SJCRH30 (cell line): ENCODE results near the gene SLC8A1. TPM values are rescaled to one million over a fixed set of nuclear protein-coding genes. Genes with fewer than 3 reads are reported as not detected.

Experiments
- DNase-seq, 2 experiments: peaks; one replicate each; pipeline ENCODE4 v3.0.0-alpha.2; 2015 to 2020
- H3K27ac ChIP-seq: fragments of 250-450 bp; sonication (Bioruptor Pico); 2 replicates; pipeline ENCODE4 v1.5.1; 2020; ENCODE audit warnings: mild to moderate bottlenecking, moderate library complexity
- H3K27me3 ChIP-seq: fragments of 250-450 bp; sonication (Bioruptor Pico); 2 replicates; pipeline ENCODE4 v1.5.1; 2020; ENCODE audit warnings: mild to moderate bottlenecking, moderate library complexity
- H3K36me3 ChIP-seq: fragments of 250-450 bp; sonication (Bioruptor Pico); 2 replicates; pipeline ENCODE4 v1.5.1; 2020; ENCODE audit warnings: mild to moderate bottlenecking, moderate library complexity
- H3K4me1 ChIP-seq: fragments of 250-450 bp; sonication (Bioruptor Pico); 2 replicates; pipeline ENCODE4 v1.5.1; 2020; ENCODE audit warnings: mild to moderate bottlenecking, moderate library complexity
- H3K4me3 ChIP-seq: fragments of 250-450 bp; sonication (Bioruptor Pico); 2 replicates; pipeline ENCODE4 v1.5.1; 2020; ENCODE audit warnings: mild to moderate bottlenecking, moderate library complexity
- H3K9me3 ChIP-seq: fragments of 250-450 bp; sonication (Bioruptor Pico); replicated peaks from 2 replicates; pipeline ENCODE4 v1.5.1; 2020; ENCODE audit warnings: mild to moderate bottlenecking, moderate library complexity
- total RNA-seq: library from RNA; depleted of rRNA; stranded (reverse); fragments of >200 nt; shearing (Covaris generic); gene quantifications from 2 replicates; pipeline ENCODE4 v1.2.3, GENCODE V29; 2014

Gene SLC8A1
- total RNA-seq, 1 experiment from 2014 or later = 27.1 TPM

DNA sequence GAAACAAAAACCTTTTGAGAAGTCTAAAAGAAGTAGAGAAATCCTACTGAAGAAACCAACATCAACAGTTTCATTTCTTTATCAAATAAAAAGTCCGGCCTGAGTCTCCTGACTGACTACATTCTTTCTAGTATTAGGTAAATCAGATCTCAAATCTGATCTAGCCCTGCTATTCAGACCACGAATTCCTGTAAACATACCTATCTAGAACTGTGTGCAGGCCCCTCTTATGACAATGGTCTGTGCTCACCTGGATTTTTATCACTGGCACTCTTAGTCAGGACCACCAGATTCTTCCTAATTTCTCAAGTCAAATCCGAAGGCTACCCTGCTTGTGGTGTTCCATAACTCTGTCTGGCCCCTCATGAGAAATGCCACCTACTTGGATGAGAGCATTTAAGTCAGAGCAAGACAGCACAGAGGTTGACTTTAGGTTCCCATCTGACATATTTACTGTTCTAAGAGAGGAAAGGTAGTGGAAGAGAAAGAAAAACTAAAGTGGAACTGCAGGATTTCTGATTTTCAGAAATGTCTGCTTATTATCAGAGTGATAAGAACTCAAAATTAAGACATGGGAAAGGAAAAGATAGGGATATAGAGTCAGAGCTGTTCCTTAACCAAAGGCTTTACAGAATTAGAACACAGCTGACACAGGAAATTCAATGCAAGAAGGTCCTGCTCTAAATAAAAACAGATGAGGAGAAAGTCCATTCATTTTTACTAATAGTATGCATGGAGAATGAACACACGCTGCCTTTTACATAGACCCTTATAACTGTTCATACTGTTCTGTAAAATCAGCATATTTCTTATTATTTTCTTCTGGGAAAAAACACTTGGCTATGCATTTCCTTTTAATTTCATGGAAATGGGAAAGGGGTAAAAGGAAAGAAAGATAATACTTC, 56.5 kb downstream of the SLC8A1 start:
- no peaks in the 10 kb centered on the region for H3K27me3 ChIP-seq
- DNase-seq = no peak
- no peak overlapping the region for H3K4me3 ChIP-seq
- no peak overlapping the region for H3K27ac ChIP-seq
- no peaks in the 10 kb centered on the region for H3K9me3 ChIP-seq
- H3K36me3 ChIP-seq = no peaks in the 10 kb centered on the region
- H3K4me1 ChIP-seq = no peaks in the 10 kb centered on the region

GRCh38 chr2:40394597-40394996, 57.3 kb downstream of the SLC8A1 start:
- H3K4me3 ChIP-seq = no peak overlapping the region
- no peaks in the 10 kb centered on the region for H3K9me3 ChIP-seq
- H3K27me3 ChIP-seq = no peaks in the 10 kb centered on the region
- H3K36me3 ChIP-seq = no peaks in the 10 kb centered on the region
- DNase-seq = no peak
- H3K27ac ChIP-seq = no peak overlapping the region
- no peaks in the 10 kb centered on the region for H3K4me1 ChIP-seq

DNA sequence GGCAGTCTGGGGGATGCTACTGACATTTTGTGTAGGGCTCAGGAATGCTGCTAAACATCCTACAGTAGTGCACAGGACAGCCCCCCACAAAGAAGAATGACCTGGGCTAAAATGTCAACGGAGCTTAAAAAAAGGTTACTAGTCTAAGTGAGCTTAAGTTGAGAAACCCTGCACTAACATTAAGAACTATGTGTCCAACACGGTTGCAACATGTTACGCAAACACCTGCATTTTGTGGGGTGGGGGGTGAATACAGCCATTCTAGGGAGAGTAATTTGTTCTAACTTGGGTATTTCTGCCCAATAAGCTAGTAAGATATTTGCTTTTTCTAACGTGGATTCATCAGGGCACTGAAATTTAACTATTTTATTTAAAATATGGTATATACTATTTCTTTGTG, 57.9 kb downstream of the SLC8A1 start:
- Histone ChIP-seq H3K36me3 (no peaks in the 10 kb centered on the region), H3K27ac (no peak overlapping the region), H3K27me3 (no peaks in the 10 kb centered on the region), H3K4me3 (no peak overlapping the region), H3K4me1 (no peaks in the 10 kb centered on the region), H3K9me3 (no peaks in the 10 kb centered on the region)
- no peak for DNase-seq

DNA sequence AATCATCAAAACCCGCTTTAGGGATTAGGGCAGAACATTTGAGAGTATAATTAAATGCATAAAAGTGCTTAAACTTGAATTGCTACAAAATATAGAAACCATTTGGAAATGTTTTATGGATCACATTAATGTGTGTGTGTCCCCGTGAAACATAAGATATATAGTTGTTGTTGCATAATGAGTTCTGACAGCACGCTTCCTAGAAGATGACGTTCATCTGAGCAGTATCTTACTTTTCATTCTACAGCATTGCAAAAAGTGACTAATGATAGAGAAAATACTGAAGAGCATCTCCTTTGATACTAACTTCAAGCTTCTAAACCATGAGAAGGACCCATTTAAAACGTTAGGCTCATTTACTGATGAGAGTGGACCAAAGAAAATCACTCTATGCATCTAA, 63.7 kb downstream of the SLC8A1 start:
- Histone ChIP-seq H3K4me3 (no peak overlapping the region), H3K36me3 (no peaks in the 10 kb centered on the region), H3K4me1 (no peaks in the 10 kb centered on the region), H3K27ac (no peak overlapping the region), H3K27me3 (no peaks in the 10 kb centered on the region), H3K9me3 (no peaks in the 10 kb centered on the region)
- no peak for DNase-seq

- no peak overlapping the region for H3K4me3 ChIP-seq
- H3K4me1 ChIP-seq = no peaks in the 10 kb centered on the region
- peaks cover 13% of the 10 kb centered on the region for H3K9me3 ChIP-seq
- DNase-seq = no peak
- no peaks in the 10 kb centered on the region for H3K36me3 ChIP-seq
- no peaks in the 10 kb centered on the region for H3K27me3 ChIP-seq
- no peak overlapping the region for H3K27ac ChIP-seq
Measured at GRCh38 chr2:40386177-40386576, 65.7 kb downstream of the SLC8A1 start.

GRCh38 chr2:40384714-40385113, 67.2 kb downstream of the SLC8A1 start:
- no peak for DNase-seq
- Histone ChIP-seq H3K27ac (no peak overlapping the region), H3K4me3 (no peak overlapping the region), H3K27me3 (no peaks in the 10 kb centered on the region), H3K36me3 (no peaks in the 10 kb centered on the region), H3K9me3 (peaks cover 14% of the 10 kb centered on the region), H3K4me1 (no peaks in the 10 kb centered on the region)

DNA sequence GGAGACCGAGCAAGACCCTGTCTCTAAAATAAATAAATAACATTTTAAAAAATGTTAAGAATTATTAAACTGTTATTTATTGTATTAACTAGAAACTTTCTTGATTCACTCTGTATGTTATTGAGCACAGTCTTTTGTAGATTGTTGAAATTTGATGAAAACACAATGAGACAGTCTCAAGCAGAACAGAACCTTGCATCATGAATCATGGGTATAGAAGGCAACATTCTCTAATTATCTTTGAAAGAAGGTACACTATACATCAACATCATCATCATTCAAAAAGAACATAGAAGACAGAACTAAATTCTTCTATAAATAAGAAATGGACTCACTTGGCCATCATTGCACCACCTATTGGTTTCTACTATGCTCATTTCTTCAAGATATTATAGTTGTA, 67.7 kb downstream of the SLC8A1 start:
- Histone ChIP-seq H3K36me3 (no peaks in the 10 kb centered on the region), H3K4me1 (no peaks in the 10 kb centered on the region), H3K4me3 (no peak overlapping the region), H3K9me3 (peaks cover 14% of the 10 kb centered on the region), H3K27ac (no peak overlapping the region), H3K27me3 (no peaks in the 10 kb centered on the region)
- DNase-seq = no peak

- H3K4me3 ChIP-seq = no peak overlapping the region
- H3K4me1 ChIP-seq = no peaks in the 10 kb centered on the region
- no peaks in the 10 kb centered on the region for H3K36me3 ChIP-seq
- no peaks in the 10 kb centered on the region for H3K27me3 ChIP-seq
- DNase-seq = no peak
- peaks cover 14% of the 10 kb centered on the region for H3K9me3 ChIP-seq
- no peak overlapping the region for H3K27ac ChIP-seq
Measured at GRCh38 chr2:40380721-40381120, 71.2 kb downstream of the SLC8A1 start.

GRCh38 chr2:40380041-40380440, 71.8 kb downstream of the SLC8A1 start:
- Histone ChIP-seq H3K27ac (no peak overlapping the region), H3K4me1 (no peaks in the 10 kb centered on the region), H3K27me3 (no peaks in the 10 kb centered on the region), H3K36me3 (no peaks in the 10 kb centered on the region), H3K4me3 (no peak overlapping the region), H3K9me3 (peaks cover 14% of the 10 kb centered on the region)
- DNase-seq = no peak

DNA sequence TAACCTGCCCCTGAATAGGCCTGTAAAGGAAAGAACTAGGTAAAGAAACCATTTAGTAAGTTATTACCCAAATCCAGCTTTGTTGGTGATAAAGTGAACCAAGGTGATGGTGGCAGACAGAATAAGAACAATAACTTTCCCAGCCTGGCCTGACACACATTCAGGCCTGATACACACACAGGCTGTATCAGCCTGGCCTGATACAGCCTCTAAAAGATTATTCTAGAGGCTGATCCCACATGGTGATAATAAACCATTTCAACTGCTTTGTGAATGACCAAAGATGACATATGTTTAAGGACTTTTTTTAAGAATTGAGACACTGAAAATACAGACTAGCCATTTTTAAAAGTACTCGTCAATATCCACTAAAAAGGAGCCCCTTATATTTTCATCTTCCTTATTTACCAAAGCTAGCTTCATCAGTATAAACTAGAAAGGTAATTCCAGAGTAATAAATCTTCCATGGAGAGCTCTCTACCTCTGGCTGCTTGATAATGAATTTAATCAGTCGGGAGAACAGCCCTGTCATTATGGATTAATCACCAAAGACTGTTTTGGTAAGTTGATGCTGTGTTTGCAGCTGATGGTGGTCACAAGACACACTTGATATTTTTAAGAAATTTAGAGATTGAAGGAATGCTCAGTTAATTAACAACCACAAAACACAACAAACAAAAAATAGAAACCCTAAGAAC, 77.2 kb downstream of the SLC8A1 start:
- Histone ChIP-seq H3K27ac (no peak overlapping the region), H3K36me3 (no peaks in the 10 kb centered on the region), H3K4me3 (no peak overlapping the region), H3K27me3 (no peaks in the 10 kb centered on the region), H3K9me3 (no peaks in the 10 kb centered on the region), H3K4me1 (peaks cover 35% of the 10 kb centered on the region)
- DNase-seq = no peak

DNA sequence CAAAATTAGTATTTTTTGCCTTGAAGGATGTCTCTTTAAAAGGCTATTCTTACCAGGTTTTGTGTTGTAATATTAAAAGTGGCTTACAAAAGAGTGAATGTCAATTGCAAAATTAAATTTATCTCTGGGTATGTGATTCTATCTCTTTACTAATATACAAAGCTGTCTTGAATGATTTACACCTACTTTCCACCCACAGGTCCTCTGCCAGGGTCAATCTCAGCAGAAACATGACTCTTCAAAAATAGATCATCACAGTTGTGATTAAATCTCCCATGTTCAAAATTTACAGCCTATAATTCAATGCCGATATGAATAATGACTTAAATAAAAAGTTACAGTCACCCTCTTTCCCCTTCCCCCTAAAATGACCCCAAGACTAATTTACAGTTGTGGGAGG, 78.8 kb downstream of the SLC8A1 start:
- no peak overlapping the region for H3K4me3 ChIP-seq

DNA sequence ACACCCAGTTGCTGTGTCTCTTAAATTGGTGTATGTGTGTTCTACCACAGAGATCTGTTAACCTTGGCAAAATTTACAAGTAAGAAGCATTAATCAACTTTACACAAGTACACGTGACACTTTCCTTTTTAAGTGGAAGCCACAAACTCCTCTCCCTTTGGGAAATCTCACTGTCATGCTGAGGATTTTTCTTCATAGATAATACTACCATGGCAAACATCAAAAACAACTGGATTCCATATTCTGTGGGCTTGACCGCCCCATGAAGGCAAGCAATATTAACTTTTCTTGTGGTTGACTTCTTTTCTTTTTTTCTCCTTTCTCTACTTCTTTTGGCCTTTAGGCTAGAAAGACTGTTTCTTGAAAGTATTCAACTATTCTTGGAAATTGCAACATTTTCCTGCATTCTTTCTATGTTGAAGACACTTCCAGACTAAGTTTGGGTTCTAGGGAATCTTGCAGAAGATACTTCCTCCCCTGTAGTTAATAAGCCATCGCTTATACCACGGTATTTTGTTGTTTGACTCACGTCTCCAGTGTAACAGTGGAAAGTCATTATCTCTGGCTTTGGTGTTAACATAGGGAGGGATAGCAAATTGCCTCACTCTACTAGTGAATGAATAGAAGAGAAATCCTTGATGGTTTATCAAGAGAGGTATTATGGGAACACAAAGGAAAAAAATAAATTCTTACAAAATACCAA, 79.5 kb downstream of the SLC8A1 start:
- Histone ChIP-seq H3K4me3 (peak overlapping the region; percentile 26), H3K36me3 (no peaks in the 10 kb centered on the region), H3K4me1 (peaks cover 39% of the 10 kb centered on the region), H3K27ac (peak overlapping the region; percentile 67), H3K27me3 (no peaks in the 10 kb centered on the region), H3K9me3 (no peaks in the 10 kb centered on the region)
- no peak for DNase-seq

More for the DNA sequence above, 78.8 kb downstream of the SLC8A1 start:
- no peaks in the 10 kb centered on the region for H3K27me3 ChIP-seq
- H3K27ac ChIP-seq = no peak overlapping the region
- DNase-seq = no peak
- H3K36me3 ChIP-seq = no peaks in the 10 kb centered on the region
- peaks cover 39% of the 10 kb centered on the region for H3K4me1 ChIP-seq
- no peaks in the 10 kb centered on the region for H3K9me3 ChIP-seq

DNA sequence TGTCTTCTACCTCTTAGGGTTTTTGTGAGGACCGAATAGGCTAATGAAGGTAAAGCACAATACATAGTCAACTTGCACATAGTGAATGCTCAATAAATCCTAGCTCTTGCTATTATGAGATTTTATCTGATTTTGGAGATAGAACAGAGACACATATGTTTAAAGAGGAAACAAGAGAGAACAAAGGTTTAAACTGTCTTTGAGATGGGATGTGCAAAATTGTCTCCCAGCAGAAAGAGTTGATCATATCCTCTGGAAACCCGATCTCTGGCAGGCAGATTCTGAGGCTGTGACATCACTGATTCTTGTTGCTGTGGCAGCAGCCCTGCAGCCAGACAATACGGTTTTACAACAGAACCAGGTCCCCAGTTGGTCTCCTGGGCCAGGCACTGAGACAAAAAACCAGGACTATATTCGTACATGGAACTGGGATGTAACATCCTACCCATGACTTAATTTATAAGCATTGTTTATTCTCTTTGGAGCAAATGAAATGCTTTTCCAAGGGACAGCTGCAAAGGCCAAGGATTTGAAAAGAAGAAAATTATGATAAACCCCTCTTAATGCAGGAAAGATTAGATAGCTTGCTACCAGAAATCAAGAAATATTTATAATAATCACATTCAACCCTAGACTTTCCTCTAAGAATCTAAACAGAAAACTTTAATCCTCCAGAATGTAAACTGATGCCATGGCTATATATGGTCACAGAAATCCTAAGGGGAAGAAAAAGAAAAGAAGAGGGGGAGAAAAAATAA, 80.2 kb downstream of the SLC8A1 start:
- DNase-seq = peak; percentile 83 to 85
- H3K4me1 ChIP-seq = peaks cover 39% of the 10 kb centered on the region

DNA sequence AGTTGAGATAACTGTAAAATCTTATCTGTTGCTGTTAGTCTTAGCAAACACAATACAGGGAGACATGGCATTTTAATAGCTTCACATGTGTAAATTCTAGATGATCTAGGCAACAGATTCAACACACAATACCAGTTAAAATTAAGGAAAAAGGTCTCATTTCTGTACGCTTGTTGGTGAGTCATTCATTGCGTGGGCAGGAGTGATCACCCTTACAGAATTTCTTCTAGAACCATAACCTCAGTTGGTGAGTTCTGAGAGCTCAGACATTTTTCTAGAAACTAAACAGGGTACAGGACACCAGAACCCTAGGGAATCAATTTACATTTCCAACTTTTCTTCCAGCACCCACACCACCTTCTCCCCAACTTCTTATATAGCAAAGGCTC, 81.9 kb downstream of the SLC8A1 start:
- H3K4me3 ChIP-seq = no peak overlapping the region
- H3K9me3 ChIP-seq = no peaks in the 10 kb centered on the region; the same call in 1 of the 2 replicates
- H3K27me3 ChIP-seq = no peaks in the 10 kb centered on the region
- H3K4me1 ChIP-seq = peaks cover 43% of the 10 kb centered on the region
- H3K36me3 ChIP-seq = no peaks in the 10 kb centered on the region
- no peak for DNase-seq
- no peak overlapping the region for H3K27ac ChIP-seq

More for the DNA sequence above, 80.2 kb downstream of the SLC8A1 start:
- no peaks in the 10 kb centered on the region for H3K27me3 ChIP-seq
- peak overlapping the region; percentile 67 for H3K27ac ChIP-seq
- no peaks in the 10 kb centered on the region for H3K36me3 ChIP-seq
- no peaks in the 10 kb centered on the region for H3K9me3 ChIP-seq
- H3K4me3 ChIP-seq = peak overlapping the region; percentile 26
